Rectal smooth muscle tissue (tissue), 1 donor: ENCODE measurements around the gene PJA1.

Experiments used
- H3K27ac ChIP-seq: one replicate; pipeline ENCODE4 v1.7.0; 2013; ENCODE audit warnings: low read depth, low read length, inconsistent platforms
- H3K27me3 ChIP-seq: one replicate; pipeline ENCODE4 v1.7.0; 2013; ENCODE audit warnings: low read length; ENCODE audit not compliant: control insufficient read depth, insufficient read depth
- H3K36me3 ChIP-seq: one replicate; pipeline ENCODE4 v1.7.0; 2013; ENCODE audit warnings: low read length; ENCODE audit not compliant: control insufficient read depth, insufficient read depth
- H3K4me1 ChIP-seq: one replicate; pipeline ENCODE4 v1.7.0; 2013; ENCODE audit warnings: low read length; ENCODE audit not compliant: control insufficient read depth, insufficient read depth
- H3K4me3 ChIP-seq: one replicate; pipeline ENCODE4 v1.7.0; 2013; ENCODE audit warnings: low read length
- H3K9ac ChIP-seq: one replicate; pipeline ENCODE4 v1.7.0; 2013; ENCODE audit warnings: low read length

Gene PJA1, protein sequence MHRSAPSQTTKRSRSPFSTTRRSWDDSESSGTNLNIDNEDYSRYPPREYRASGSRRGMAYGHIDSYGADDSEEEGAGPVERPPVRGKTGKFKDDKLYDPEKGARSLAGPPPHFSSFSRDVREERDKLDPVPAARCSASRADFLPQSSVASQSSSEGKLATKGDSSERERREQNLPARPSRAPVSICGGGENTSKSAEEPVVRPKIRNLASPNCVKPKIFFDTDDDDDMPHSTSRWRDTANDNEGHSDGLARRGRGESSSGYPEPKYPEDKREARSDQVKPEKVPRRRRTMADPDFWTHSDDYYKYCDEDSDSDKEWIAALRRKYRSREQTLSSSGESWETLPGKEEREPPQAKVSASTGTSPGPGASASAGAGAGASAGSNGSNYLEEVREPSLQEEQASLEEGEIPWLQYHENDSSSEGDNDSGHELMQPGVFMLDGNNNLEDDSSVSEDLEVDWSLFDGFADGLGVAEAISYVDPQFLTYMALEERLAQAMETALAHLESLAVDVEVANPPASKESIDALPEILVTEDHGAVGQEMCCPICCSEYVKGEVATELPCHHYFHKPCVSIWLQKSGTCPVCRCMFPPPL

DNA sequence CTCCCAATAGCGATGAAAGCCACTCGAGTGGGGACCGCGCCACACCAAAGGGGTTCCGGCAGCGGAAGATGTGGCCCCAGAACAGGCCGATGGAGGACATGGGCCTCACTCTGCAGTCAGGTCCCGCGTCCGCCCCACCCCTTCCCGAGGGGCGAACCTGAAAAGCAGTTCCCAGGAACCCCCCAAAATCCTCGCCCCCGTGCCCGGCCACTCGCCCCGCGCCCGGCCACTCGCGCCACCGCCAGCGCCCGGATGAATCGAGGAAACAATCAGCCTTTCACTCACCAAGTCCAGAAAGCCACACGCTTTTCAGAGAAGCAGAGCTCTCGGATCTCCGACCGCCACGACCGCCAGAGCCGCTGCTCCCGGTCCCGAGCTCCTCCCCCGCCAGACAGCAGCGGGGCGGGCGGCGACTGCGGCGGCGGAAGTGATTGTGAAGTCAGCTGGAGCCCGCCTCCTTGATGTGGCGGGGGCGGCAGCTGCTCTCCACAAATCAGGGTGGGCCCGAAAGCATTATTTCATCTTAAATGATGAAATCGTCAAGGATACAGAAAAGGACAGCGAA is at the start of gene PJA1:
Gene PJA1, minus strand, starts transcription at position 367 of the 565 bp plus-strand sequence. CDS start 2,380 bp downstream, outside the sequence.
- Histone ChIP-seq H3K4me1 (no peaks in the 10 kb centered on the region), H3K27me3 (no peaks in the 10 kb centered on the region), H3K36me3 (no peaks in the 10 kb centered on the region), H3K27ac (peak within 1 kb of the TSS; percentile 35), H3K4me3 (peak within 1 kb of the TSS; percentile 84), H3K9ac (no peak within 1 kb of the TSS)

DNA sequence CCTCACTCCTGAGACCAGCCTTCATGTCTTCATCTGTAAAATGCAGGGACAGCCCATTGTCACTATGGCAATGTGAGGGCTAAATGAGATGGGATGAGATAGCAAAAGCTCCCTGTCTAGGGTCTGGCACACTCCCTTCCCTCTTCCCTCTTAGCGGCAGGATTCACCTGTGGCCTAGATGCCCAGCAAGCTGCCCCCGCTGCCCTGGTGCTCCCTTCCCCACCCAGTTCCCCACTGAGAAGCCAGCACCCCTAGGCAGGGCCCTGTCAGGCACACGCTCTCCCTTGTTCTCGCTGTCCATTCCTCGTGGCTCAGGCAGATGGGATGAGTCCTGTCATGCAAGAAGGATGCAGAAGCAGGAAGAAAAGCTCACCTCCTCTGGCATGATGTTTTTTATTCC is 49.2 kb upstream of the PJA1 start:
- H3K27me3 ChIP-seq, result peaks cover 3% of the 10 kb centered on the region
- H3K4me1 ChIP-seq, result peaks cover 6% of the 10 kb centered on the region
- no peak overlapping the region for H3K4me3 ChIP-seq
- no peak overlapping the region for H3K27ac ChIP-seq
- no peaks in the 10 kb centered on the region for H3K36me3 ChIP-seq
- H3K9ac ChIP-seq, result no peak overlapping the region

DNA sequence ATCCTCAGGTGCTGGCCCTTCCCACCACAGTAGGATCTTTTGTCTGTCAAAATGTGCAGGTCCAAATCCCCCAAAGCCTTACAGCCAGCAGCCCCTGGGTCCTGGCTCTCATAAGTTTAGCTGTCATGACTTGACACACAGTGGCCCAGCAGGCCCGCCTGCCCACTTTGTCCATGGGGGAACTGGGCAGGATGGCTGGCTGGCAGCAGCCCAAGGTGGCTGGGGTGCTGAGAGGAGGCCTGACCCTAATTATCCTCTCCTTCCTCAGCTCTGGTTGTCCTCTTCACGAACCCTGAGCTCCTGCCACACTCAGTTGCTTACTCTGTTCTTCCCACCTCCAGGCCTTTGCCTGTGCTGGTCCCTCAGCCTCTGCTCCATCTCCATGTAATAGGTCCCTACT is 46.4 kb upstream of the PJA1 start:
- peaks cover 2% of the 10 kb centered on the region for H3K27me3 ChIP-seq
- H3K36me3 ChIP-seq, result no peaks in the 10 kb centered on the region
- no peak overlapping the region for H3K9ac ChIP-seq
- H3K27ac ChIP-seq, result no peak overlapping the region
- H3K4me1 ChIP-seq, result peaks cover 3% of the 10 kb centered on the region
- no peak overlapping the region for H3K4me3 ChIP-seq

DNA sequence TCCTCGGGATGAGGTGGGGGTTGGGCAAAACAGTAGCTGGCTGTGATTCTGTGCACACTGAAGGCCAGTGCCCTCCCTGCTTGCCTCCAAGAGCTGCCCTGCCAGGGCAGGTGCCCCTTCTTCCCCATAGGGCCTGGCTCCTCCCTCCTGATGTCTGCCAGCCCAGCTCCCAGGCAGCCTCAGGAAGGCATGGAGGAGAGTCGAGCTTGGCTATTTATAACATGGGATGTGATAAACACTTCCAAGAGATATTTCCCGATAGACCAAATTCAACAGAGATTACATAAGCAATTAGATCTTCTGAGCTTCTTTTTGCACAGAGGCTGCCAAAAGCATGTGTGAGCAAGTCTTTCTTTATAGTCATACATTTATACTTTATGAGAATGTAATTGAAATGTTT is 45.3 kb upstream of the PJA1 start:
- Histone ChIP-seq H3K4me3 (no peak overlapping the region), H3K36me3 (no peaks in the 10 kb centered on the region), H3K27ac (no peak overlapping the region), H3K9ac (no peak overlapping the region), H3K4me1 (no peaks in the 10 kb centered on the region), H3K27me3 (peaks cover 2% of the 10 kb centered on the region)

DNA sequence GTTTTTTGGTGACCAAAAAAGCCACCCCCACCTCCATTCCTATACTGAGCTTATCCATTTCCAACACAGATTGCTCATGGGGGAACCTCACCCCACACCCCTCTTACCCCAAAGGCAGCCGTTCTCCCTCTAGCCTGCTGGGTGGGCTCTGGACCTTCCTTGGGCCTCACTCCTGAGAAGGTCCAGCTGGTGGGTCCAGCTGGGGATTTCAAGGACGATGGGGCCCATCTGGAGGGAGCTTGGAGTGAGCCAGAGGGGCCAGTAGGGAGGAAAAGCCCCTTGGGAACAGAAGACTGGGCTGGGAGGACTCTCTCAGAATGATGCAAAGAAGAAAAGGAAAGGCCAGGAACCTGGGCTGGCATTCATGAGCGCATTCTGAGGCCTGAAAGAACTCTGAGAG is 42.0 kb upstream of the PJA1 start:
- H3K27me3 ChIP-seq, result no peaks in the 10 kb centered on the region
- H3K4me1 ChIP-seq, result no peaks in the 10 kb centered on the region
- H3K27ac ChIP-seq, result no peak overlapping the region
- no peaks in the 10 kb centered on the region for H3K36me3 ChIP-seq
- H3K4me3 ChIP-seq, result no peak overlapping the region
- no peak overlapping the region for H3K9ac ChIP-seq

DNA sequence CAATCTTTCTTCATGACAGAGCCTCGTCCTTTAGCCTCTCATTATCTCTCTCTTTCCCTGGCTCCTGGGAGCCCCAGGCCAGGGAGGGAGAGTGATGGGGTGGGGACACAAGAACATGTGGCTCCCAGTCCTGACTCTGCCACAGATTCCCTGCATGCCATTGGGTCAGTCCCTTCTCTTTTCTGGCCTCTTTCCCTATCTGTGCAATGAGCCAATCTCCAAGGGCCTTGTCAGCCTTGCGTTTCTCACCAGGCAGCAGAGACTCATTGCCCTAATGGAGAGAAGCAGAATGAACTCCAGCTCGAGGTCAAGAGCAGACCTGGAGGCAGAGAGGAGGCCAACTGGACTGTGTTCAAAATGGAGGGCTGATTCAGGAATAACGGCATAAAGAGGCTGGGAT is 38.4 kb upstream of the PJA1 start:
- Histone ChIP-seq H3K27ac (no peak overlapping the region), H3K4me1 (no peaks in the 10 kb centered on the region), H3K4me3 (no peak overlapping the region), H3K36me3 (no peaks in the 10 kb centered on the region), H3K27me3 (no peaks in the 10 kb centered on the region), H3K9ac (no peak overlapping the region)

DNA sequence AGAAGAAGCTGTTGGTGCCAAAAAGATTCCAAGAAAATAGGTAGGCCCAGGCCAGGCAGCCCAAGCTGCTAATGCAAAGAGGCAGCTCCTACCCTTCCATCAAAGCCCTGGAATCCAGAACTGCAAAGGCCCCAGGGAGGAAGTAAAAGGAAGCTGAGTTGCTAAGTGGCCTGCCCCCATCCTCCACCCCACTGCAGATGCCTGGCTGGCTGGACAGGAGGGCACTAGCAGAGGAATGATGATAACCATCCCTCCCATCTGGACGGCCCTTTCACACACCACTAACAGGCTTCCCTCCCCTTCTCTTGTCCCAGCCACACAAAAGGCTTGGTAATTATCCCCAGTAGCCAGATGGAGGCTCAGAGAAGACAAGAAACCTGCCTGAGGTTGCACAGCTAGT is 32.4 kb upstream of the PJA1 start:
- no peaks in the 10 kb centered on the region for H3K36me3 ChIP-seq
- no peak overlapping the region for H3K27ac ChIP-seq
- H3K4me3 ChIP-seq, result no peak overlapping the region
- H3K9ac ChIP-seq, result no peak overlapping the region
- peaks cover 3% of the 10 kb centered on the region for H3K27me3 ChIP-seq
- no peaks in the 10 kb centered on the region for H3K4me1 ChIP-seq

DNA sequence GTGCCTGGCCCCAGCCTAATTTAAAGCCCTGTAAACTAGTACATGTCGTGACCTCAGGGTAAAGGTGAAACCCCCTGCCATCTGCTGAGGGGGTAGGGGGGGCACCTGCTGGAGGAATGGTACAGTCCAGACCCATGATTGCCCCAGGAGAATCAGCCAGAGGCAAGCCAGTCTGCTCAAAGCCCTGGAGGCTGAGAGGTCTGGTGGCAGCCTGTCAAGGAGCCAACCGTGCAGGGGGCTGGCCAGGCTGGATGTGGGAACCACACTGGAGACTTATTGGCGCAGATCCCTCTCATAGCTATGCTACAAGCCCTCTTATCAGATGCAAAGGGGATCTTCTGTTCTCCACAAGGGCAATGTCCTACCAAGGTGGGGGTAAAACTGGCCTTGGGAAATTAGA is 31.4 kb upstream of the PJA1 start:
- Histone ChIP-seq H3K36me3 (no peaks in the 10 kb centered on the region), H3K4me1 (no peaks in the 10 kb centered on the region), H3K9ac (no peak overlapping the region), H3K4me3 (no peak overlapping the region), H3K27ac (no peak overlapping the region), H3K27me3 (peaks cover 7% of the 10 kb centered on the region)

DNA sequence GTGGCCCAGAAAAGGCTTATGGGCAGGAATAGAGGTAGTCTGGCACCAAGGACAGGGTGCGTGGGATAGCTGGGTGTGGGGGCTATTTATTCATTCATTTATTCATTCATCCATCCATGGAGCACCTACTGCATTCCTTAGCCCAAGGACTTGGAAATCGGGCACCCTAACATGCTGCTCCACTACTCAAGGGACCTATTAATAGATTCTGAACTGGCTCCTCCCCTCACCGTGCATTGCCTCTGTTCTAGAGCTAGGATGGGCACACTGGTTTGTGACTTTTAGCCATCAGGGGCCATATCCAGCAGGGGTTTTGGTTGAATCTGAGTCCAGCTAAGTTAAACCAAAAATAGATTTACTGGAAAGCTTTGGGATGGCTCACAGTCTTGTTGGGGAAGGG is 30.6 kb upstream of the PJA1 start:
- Histone ChIP-seq H3K9ac (no peak overlapping the region), H3K27me3 (peaks cover 9% of the 10 kb centered on the region), H3K27ac (no peak overlapping the region), H3K4me3 (no peak overlapping the region), H3K4me1 (no peaks in the 10 kb centered on the region), H3K36me3 (no peaks in the 10 kb centered on the region)

DNA sequence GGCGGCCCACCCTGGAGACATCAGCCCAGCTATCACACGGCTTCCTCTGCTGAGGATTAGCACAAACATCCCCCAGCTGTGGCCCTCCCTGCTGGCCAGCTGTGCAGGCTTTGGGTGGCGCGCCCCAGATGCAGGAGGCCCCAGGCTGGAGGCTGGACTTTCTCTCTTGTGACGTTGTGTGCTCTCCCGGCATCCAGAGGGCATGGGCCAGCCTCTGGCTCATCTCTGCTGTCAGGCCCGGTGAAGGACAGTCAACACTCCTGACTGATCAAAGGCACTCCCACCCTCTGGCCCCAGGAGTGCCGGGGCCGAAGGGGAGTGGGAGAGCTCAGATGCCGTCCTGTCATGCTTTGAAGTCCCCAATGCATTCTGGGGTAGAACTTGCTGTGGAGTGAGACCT is 29.9 kb upstream of the PJA1 start:
- Histone ChIP-seq H3K9ac (no peak overlapping the region), H3K4me1 (no peaks in the 10 kb centered on the region), H3K27me3 (peaks cover 9% of the 10 kb centered on the region), H3K36me3 (no peaks in the 10 kb centered on the region), H3K4me3 (no peak overlapping the region), H3K27ac (no peak overlapping the region)

DNA sequence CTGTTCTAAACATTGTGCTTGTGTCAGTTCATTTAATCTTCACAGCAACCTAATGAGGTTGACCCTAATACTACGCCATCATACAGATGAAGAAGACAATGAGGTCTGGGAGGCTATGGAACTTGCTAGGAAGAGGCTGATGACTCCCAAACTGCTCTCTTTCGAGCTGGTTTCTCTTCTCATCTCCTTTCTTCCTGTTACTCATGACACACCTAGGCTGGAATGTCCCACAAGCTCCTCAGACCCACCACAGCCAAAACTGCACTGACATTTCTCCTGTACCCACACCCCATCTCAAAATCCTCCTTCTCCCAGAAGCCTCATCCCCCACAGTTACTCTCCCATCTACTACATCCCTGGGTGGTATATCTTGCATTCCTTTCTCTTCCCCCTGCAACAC is 27.4 kb upstream of the PJA1 start:
- Histone ChIP-seq H3K4me1 (no peaks in the 10 kb centered on the region), H3K27ac (no peak overlapping the region), H3K9ac (no peak overlapping the region), H3K4me3 (no peak overlapping the region), H3K36me3 (no peaks in the 10 kb centered on the region), H3K27me3 (peaks cover 9% of the 10 kb centered on the region)

DNA sequence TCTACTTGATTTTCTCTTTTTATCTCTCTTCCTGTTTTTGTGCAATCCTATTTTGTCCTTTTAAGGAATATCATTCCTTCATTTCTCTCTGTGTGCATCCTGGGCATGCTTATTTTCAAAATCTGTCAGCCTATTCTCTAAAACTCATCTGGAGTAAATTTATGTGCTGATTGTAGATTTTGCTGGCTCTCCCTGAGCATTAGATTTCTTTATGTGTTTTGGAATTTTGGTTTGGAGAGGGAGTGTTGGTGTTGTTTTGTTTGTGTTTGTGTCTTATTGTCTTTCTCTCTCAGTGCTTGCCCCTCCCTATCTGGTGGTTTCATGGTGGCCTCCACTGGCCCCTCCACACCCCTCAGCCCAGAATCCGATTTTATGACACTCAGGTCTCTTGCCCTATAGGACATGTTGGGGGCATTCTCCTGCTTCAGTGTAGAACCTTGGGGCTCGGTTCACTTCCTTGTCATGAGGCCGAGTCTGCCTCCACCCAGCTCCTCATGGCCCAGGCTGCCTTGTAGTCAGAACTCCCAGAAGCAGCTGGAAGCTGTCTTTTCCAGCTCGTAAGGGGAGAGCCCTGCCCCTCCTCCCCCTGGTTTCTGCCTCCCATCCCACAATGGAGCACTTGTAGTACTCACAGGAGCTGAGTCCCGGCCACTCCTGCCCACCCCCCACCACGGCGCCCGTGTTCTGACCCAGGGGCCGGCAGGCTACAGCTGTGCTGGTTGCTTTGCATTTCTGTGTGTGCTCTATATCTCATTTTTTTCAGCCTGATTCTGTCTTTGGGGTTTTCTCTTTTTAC is 24.5 kb upstream of the PJA1 start:
- Histone ChIP-seq H3K9ac (no peak overlapping the region), H3K4me1 (no peaks in the 10 kb centered on the region), H3K36me3 (no peaks in the 10 kb centered on the region), H3K4me3 (no peak overlapping the region), H3K27me3 (peaks cover 9% of the 10 kb centered on the region), H3K27ac (no peak overlapping the region)
